CD4-positive, alpha-beta T cell treated with Interleukin-1 beta for 1 hour (primary cell): ENCODE data around the gene RFX1.

Source experiments
- DNase-seq, 2 donors: peaks; one replicate each; pipeline ENCODE4 v3.0.0-alpha.2; 2020 to 2022

RFX1 gene

DNA sequence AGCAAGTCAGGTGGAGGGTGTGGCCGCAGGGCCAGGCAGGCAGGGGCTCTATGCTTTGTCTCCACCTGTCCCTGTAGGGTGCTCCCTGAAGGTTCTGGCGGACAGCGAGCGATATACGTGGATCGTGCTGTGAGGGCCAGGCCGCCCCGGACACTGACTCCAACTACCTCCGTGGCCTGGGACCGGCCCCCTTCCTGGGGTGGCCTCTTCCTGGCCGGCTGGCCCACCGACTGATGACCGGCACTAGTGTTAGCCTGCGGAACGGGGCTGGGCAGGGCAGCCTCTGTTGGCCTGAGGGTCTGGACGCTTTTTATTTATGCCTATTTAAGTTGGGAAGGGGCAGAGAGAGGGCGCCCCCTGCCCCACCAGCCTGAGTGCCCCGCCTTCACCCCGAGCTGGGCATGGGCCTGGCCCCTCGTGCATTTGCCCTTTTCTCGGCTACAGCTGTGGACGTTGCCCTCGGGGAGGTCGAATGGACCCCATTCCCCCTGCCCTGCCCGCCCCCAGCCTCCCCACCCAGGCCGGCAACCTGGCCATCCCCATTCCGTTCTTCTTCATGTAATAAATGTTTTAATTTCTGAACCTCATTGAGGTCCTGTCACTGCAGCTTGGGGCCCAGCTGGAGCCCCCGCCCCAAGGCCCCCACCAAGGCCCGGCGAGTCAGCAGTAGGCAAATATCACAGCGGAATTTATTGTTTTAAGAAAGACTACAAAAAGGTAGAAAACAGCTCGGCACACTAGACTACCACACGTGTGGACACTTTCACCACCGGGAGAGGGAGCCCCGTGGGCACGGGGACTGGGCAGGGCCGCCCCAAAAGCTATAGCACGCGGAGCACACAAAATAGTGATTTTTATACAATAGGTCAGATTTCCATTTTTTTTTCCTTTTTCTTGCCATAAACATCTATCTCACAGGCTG is 45.0 kb downstream of the RFX1 start:
- DNase-seq = no peak

- DNase-seq = peak; percentile 29 to 32
Observed at GRCh38 chr19:13959962-13960862, 45.9 kb downstream of the RFX1 start.

DNA sequence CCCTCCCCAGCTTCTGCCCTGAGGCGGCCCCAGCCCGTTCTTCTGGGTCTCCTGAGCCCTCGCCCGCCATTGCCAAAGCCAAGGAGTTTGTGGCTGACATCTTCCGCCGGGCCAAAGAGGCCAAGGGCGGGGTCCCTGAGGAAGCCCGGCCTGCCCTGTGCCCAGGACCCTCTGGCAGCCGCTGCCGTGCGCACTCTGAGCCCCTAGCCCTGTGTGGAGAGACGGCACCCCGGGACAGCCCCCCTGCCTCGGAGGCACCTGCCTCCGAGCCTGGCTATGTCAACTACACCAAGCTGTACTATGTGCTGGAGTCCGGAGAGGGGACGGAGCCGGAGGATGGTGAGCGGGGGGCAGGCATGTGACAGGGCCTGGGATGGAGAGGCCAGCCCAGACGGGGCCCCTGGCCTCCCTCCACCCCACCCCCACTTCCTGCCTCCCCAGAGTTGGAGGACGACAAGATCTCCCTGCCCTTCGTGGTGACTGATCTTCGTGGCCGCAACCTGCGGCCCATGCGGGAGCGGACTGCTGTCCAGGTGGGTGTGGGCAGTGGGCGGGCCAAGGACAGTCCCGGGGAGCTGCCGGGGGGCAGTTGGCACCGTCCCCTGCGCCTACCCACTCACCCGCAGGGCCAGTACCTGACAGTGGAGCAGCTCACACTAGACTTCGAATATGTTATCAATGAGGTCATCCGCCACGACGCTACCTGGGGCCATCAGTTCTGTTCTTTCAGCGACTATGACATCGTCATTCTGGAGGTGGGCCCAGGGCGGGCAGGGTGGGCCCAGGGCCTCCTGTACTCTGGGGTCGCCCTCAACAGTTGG is 46.8 kb downstream of the RFX1 start:
- DNase-seq = no peak

GRCh38 chr19:13958043-13958442 is 48.1 kb downstream of the RFX1 start:
- no peak for DNase-seq

GRCh38 chr19:13957051-13957450 is 49.1 kb downstream of the RFX1 start:
- DNase-seq = no peak

- no peak for DNase-seq
Observed at GRCh38 chr19:13956365-13956744, 49.8 kb downstream of the RFX1 start.

GRCh38 chr19:13955662-13956364 is 50.3 kb downstream of the RFX1 start:
- no peak for DNase-seq

GRCh38 chr19:13954185-13954584 is 51.9 kb downstream of the RFX1 start:
- DNase-seq = no peak

DNA sequence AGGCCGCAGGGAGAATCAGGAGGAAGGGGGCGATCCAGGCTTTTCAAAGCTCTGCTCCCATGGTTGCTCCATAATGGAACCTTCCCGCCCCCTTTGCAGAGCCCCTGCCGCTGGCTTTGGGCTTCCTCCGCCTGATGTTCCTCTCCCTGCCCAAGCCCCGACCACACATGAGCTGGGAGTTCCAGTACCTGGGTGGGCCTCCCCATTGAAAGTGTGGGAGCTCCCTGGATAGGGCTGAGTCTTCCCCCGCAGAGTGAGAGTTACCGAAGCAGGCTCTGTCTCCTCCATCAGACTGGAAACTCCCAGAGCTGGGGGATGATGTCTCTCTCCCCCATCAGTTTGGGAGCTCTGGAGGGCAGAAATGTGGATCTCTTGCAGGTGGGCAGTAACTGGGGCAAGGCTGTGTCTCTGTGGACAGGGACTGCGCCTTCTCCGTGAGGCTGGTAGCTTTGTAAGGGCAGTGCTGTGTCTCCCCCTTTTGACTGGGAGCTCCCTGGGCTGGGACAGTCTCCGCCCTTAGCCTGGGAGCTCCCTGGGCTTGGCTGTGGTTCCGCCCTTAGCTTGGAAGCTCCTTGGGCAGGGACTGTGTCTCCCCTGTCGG is 53.1 kb downstream of the RFX1 start:
- no peak for DNase-seq

DNA sequence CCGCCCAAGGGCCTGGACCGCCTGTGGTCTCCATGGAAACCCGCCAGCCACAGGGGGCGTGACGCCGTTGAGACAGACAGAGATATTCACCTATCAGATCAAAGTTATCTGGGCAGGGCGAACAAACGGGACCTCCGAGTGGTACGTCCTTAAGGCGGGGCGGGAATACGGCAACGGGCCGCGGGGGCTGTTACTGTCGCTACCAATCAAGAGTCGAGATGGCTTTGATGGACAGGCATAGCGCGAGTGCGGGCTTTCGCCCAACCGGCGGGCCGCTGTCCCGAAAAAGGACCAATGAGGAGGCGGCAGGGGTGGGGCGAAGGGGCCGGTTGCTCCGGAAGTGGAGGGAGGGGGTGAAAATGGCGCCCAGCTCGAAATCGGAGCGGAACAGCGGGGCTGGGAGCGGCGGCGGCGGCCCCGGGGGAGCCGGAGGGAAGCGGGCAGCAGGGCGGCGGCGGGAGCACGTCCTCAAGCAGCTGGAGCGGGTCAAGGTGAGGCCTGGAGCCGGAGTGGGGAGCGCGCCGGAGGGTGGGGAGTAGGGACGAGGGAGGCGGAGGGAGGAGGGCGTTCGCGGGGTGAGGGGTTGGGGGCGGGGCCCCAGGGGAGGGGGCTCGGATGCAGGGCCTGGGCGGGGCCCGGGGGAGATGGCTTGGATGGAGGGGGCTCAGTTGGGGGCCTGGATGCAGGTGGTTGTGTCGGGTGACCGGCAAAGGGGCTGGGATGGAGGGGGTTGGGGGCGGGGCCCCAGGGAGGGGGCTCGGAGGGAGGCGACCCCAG is 53.8 kb downstream of the RFX1 start, which contains the start of gene DCAF15:
TSS of gene DCAF15 (plus strand) at position 356 of the 777 bp plus-strand sequence. CDS start at position 360, 4 bp downstream.
- peak; percentile 100 for DNase-seq

DNA sequence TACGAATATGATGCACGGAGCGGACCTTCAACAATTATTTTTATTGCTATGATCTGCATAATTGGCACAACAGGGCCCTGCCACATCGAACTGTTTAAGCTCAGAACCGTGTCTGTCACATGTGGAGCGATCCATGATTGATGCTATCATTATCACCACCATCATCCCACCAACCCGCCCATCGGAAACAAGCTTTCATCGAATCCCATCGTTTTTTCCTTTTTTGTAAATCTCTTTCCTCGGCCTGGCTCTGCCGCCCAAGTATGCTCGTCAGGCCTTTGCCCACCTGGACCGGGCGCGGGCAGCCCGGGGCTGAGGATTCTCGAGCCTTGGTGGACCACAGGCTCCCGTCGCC is 54.3 kb downstream of the RFX1 start:
- no peak for DNase-seq

DNA sequence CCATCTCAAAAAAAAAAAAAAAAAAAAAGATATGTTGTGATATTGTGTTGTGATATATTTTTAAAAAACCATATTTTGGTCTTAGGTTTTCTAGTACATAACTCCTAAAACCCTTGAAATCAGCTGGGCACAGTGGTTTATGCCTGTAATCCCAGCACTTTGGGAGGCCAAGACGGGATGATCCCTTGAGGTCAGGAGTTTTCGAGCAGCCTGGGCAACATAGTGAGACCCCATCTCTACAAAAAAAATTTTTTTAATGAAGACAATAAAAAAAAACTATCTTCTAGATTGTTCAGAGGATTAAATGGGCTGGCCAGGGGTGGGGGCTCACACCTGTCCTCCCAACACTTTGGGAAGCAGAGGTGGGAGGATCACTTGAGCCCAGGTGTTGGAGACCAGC is 55.1 kb downstream of the RFX1 start:
- DNase-seq = no peak

- DNase-seq = no peak
Observed at GRCh38 chr19:13946414-13946813, 59.7 kb downstream of the RFX1 start.

- no peak for DNase-seq
Observed at GRCh38 chr19:13942023-13942684, 64.0 kb downstream of the RFX1 start.

DNA sequence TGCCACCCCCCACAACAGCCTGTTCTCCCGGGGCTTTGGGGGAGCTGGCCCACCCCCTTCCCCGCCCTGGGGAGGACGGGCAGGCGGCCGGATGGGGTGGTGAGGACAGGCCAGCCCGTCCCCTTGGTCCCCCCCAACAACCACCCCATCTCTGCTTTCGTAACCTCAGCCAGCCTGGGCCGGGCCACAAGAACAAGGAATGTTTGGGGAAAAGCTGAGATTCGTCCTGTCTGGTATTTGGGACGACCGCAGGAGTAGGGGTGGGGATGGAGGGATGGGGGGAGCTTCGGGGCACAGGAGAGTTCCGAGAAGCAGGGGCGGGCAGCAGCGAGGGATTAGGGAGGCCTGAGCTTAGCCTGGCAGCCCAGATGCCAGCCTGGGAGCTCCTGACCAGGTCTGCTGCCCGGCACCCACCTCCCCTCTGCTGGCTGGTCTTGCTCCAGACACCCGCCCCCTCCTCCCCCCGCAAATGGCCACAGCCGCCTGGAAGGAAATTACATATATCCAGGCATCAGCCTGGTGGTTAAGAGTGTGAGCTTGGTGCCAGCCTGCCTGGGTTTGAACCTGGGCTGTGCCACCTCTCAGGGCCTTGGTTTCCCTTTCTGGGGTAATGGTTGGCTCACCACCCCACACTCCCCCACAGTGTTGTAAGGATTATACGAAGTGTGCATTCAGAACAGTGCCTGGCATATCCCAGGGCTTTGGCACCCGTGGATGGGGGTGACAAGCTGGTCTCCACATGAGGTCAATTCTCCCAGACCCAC is 67.6 kb downstream of the RFX1 start, which contains the start of gene PODNL1:
TSS of gene PODNL1 (minus strand) at position 117 of the 764 bp plus-strand sequence. CDS start 236 bp downstream, outside the sequence.
- no peak for DNase-seq

DNA sequence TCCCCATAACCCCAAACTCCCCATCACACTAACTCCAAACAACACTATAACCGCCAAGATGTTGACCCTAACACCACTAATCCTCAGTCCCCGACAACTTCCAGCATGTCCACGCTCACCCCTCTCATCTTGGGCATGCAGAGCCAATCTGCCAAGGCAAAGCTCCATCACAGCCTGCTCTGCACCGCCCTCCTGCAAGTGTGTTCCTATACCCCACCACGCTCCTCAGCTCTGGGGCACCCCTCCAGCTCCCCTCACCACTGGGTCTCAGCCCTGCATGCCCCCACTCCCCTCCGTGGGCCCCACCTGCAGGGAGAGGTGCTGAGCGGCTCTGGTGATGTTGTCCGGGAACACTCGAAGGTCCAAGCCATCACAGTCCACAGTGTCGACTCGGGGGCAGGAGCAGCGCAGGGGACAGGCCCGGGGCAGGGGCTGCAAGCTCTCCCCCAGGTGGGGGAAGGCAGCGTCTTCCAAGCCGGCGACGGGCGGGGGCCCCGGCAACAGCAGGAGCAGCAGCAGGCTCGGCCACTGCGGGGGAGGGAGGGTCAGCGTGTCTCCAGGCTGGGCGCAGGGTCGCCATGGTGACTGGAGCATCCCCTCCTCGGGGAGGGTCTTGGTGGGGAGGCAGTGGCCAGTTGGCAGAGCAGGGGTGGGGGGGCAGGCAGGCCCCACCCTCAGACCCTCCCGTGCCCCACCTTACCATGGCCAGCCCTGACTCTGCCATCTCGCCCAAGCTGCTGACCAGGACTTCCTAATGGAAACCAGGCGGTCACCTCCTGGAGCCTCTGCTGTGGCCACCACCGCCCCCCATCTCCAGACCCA is 68.4 kb downstream of the RFX1 start:
- DNase-seq = no peak

GRCh38 chr19:13935765-13936510 is 70.2 kb downstream of the RFX1 start:
- no peak for DNase-seq

DNA sequence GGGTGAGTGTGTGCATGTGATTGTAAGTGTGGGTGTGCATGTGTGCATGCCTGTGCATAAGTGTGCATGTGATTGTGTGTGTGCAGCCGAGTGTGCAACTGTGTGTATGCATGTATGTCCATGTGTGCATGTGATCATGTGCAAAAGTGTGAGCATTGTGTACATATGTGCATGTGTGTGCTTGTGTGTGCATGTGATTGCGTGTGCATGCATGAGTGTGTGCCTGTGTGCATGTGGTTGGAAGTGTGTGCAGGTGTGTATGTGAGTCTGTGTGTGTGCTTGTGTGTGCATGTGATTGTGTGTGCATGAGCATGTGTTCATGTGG is 71.4 kb downstream of the RFX1 start:
- no peak for DNase-seq
